Activated naive CD8-positive, alpha-beta T cell (primary cell): ENCODE data around the gene SERPINH1.
"Not testable (repeated sequence)": the region's sequence is repeated elsewhere in the genome, so short reads cannot be mapped to it uniquely, and the experiment has no call there.

Source experiments
- H3K27ac Mint-ChIP-seq: one replicate; pipeline ENCODE4 v1.8.0; 2021; ENCODE audit warnings: mixed read lengths
- H3K27me3 Mint-ChIP-seq: one replicate; pipeline ENCODE4 v1.8.0; 2021; ENCODE audit warnings: mixed read lengths
- H3K36me3 Mint-ChIP-seq: one replicate; pipeline ENCODE4 v1.8.0; 2021; ENCODE audit warnings: mixed read lengths
- H3K4me1 Mint-ChIP-seq: one replicate; pipeline ENCODE4 v1.8.0; 2021; ENCODE audit warnings: low read depth, mixed read lengths
- H3K4me3 Mint-ChIP-seq: one replicate; pipeline ENCODE4 v1.8.0; 2021; ENCODE audit warnings: mild to moderate bottlenecking, mixed read lengths
- H3K9me3 Mint-ChIP-seq: one replicate; pipeline ENCODE4 v1.8.0; 2021; ENCODE audit warnings: low read depth, mixed read lengths

Gene SERPINH1

DNA sequence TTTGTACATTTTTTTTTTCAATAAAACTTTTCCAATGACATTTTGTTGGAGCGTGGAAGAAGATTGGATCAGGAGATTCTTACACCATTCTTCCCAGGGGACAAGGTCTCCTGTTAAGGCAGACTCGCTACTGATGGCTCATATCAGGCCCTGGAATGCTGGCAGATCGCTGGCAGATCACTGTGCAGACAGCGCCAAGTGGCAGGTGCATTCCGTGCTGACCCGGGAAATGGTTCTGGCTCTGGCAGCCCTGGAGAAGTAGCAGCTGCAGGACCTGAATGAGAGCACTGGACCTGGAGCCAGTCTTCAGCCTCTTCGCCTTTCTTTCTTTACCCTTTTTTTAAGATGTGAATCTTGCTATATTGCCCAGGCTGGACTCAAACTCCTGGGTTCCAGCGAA lies 10.7 kb downstream of the SERPINH1 start:
- Mint-ChIP-seq H3K27me3 (no peaks in the 10 kb centered on the region), H3K36me3 (peaks cover 2% of the 10 kb centered on the region), H3K9me3 (no peaks in the 10 kb centered on the region), H3K27ac (no peak overlapping the region), H3K4me1 (peaks cover 1% of the 10 kb centered on the region), H3K4me3 (no peak overlapping the region)

DNA sequence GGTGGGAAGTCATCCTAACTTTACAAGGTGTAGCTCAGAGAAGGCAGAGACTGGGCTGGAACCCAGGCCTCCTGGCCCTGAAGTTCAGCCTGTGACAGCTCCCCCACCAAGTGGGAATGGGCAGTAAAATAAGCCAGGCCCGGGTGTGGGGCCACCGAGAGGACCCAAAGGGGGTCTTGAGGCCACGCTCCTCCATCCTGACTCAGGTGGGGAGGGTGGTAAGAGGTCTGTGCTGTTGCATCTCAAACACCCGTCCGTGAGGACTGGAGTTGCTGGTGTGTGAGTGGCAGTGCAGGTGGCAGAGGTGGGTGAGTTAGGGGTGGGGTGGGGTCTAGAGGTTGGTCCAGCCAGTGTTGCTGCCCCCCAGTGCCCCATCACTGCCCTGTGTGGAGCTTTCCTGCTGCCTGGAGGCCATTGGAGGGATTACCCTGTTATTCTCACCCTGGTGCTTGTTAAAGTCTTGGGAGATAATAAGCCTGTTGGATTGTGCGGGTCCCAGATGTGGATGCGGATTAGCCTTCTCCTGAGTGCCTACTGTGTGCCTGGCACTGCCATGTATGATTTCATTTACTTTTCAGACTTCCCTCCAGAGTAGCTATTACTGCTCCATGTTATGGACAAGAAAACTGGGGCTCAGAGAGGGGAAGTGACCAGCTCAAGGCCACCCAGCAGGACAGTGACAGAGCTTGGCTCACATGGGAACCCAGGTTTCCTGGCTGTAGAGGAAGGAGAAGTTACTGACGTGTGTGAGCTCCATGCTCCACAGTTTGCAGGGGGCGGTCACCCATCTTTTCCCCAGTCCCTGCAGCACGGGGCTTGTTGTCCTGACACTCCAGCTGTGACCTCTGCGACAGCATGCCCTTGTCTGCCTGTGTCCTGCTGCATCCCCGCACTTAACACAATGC lies 12.9 kb downstream of the SERPINH1 start:
- no peaks in the 10 kb centered on the region for H3K36me3 Mint-ChIP-seq
- H3K4me1 Mint-ChIP-seq: peaks cover 1% of the 10 kb centered on the region
- peaks cover 2% of the 10 kb centered on the region for H3K27me3 Mint-ChIP-seq
- no peak overlapping the region for H3K27ac Mint-ChIP-seq
- H3K4me3 Mint-ChIP-seq: no peak overlapping the region
- no peaks in the 10 kb centered on the region for H3K9me3 Mint-ChIP-seq

DNA sequence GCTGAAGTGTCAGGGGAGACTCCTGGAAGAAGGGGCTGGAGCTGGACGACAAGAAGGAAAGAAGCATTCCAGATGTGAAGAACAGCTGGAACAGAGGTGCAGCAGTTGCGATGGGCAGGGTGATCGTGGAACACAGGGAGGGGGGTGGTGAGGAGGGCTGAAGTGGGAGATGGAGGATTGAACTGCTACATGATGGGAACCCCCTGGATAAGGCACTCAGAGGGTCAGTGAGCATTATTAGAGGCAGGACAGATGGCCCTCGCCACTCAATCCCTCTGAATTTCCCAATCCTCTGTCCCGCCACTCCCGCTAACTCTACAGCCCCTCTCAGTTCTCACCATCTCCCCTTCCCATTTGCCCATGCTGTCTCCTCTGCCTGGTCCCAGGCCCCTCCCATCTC lies 14.0 kb downstream of the SERPINH1 start:
- Mint-ChIP-seq H3K4me1 (peaks cover 1% of the 10 kb centered on the region), H3K4me3 (no peak overlapping the region), H3K36me3 (no peaks in the 10 kb centered on the region), H3K27ac (no peak overlapping the region), H3K27me3 (peaks cover 2% of the 10 kb centered on the region), H3K9me3 (no peaks in the 10 kb centered on the region)

GRCh38 chr11:75576499-75576918 lies 14.5 kb downstream of the SERPINH1 start:
- no peaks in the 10 kb centered on the region for H3K9me3 Mint-ChIP-seq
- H3K27ac Mint-ChIP-seq: no peak overlapping the region
- peaks cover 3% of the 10 kb centered on the region for H3K27me3 Mint-ChIP-seq
- no peaks in the 10 kb centered on the region for H3K36me3 Mint-ChIP-seq
- H3K4me1 Mint-ChIP-seq: peaks cover 1% of the 10 kb centered on the region
- H3K4me3 Mint-ChIP-seq: no peak overlapping the region

DNA sequence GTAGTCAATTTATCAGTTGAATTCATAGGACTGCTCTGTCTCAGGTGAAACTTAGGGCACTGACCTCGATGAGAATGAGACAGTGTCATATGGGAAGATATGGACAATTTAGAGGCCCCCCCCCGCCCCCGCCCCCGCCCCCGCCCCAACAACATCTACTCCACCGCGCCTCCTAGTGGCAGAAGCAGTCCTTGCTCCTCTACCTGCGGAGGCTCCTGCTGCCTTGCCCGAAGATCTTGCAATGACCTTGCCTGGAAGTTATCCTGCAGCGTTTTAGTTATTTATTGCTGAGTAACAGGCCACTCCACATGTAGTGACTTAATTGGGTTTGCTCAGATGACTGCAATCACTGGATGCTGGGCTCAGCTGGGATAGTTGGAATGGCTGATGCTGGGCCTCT lies 15.2 kb downstream of the SERPINH1 start:
- Mint-ChIP-seq H3K27me3 (peaks cover 5% of the 10 kb centered on the region), H3K4me1 (peaks cover 3% of the 10 kb centered on the region)

DNA sequence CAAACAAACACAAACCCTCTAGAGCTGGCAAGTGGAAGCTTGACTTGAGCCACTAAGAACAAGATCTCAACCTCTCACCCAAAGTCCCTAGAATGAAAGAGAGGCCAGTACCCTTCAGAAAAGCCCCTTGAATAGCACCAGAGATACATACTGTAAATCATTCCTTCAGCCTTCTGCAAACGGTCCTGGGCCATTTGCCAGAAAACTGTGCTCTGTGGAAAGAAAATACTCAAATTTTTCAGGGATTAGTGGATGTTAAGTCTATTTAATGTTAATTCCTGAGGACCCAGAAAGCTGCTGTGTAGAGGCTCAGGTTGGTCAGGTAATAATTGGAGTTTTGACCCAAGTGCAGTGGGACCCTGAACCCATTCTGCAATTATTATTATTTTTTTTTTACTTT lies 16.9 kb downstream of the SERPINH1 start:
- Mint-ChIP-seq H3K36me3 (no peaks in the 10 kb centered on the region), H3K27ac (no peak overlapping the region), H3K4me3 (no peak overlapping the region), H3K4me1 (peaks cover 10% of the 10 kb centered on the region), H3K9me3 (no peaks in the 10 kb centered on the region), H3K27me3 (peaks cover 5% of the 10 kb centered on the region)

More for the DNA sequence above, 15.2 kb downstream of the SERPINH1 start:
- H3K9me3 Mint-ChIP-seq: no peaks in the 10 kb centered on the region
- no peak overlapping the region for H3K27ac Mint-ChIP-seq
- no peak overlapping the region for H3K4me3 Mint-ChIP-seq
- H3K36me3 Mint-ChIP-seq: no peaks in the 10 kb centered on the region

DNA sequence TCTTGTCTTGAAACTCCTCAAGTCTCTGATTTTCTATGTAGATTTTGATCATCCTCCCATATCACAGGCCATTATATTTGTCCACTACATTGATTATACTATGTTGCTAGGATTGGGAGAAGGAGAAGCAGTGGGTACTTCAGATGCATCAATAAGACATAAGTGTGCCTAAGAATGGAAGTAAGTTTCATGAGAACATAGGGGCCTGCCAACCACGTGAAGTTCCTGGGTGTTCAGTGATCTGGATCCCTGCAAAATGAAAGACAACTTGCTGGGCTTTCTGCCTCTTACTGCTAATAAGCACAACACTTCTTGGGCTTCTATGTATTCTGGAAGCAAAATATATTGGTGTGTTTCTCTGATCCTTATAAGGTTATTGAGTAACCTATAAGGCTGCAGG lies 17.8 kb downstream of the SERPINH1 start:
- H3K9me3 Mint-ChIP-seq: no peaks in the 10 kb centered on the region
- peaks cover 13% of the 10 kb centered on the region for H3K4me1 Mint-ChIP-seq
- H3K27ac Mint-ChIP-seq: no peak overlapping the region
- no peaks in the 10 kb centered on the region for H3K36me3 Mint-ChIP-seq
- peaks cover 5% of the 10 kb centered on the region for H3K27me3 Mint-ChIP-seq
- H3K4me3 Mint-ChIP-seq: no peak overlapping the region

GRCh38 chr11:75582506-75582894 lies 20.4 kb downstream of the SERPINH1 start:
- Mint-ChIP-seq H3K4me3 (peak overlapping the region; percentile 78), H3K27ac (no peak overlapping the region), H3K27me3 (peaks cover 5% of the 10 kb centered on the region), H3K4me1 (peaks cover 12% of the 10 kb centered on the region), H3K36me3 (no peaks in the 10 kb centered on the region), H3K9me3 (no peaks in the 10 kb centered on the region)

- Mint-ChIP-seq H3K4me3 (peak overlapping the region; percentile 78), H3K27ac (peak overlapping the region; percentile 61), H3K27me3 (peaks cover 5% of the 10 kb centered on the region), H3K4me1 (peaks cover 12% of the 10 kb centered on the region), H3K9me3 (no peaks in the 10 kb centered on the region), H3K36me3 (no peaks in the 10 kb centered on the region)
These were observed 21.1 kb downstream of the SERPINH1 start for GRCh38 chr11:75582895-75583717.

DNA sequence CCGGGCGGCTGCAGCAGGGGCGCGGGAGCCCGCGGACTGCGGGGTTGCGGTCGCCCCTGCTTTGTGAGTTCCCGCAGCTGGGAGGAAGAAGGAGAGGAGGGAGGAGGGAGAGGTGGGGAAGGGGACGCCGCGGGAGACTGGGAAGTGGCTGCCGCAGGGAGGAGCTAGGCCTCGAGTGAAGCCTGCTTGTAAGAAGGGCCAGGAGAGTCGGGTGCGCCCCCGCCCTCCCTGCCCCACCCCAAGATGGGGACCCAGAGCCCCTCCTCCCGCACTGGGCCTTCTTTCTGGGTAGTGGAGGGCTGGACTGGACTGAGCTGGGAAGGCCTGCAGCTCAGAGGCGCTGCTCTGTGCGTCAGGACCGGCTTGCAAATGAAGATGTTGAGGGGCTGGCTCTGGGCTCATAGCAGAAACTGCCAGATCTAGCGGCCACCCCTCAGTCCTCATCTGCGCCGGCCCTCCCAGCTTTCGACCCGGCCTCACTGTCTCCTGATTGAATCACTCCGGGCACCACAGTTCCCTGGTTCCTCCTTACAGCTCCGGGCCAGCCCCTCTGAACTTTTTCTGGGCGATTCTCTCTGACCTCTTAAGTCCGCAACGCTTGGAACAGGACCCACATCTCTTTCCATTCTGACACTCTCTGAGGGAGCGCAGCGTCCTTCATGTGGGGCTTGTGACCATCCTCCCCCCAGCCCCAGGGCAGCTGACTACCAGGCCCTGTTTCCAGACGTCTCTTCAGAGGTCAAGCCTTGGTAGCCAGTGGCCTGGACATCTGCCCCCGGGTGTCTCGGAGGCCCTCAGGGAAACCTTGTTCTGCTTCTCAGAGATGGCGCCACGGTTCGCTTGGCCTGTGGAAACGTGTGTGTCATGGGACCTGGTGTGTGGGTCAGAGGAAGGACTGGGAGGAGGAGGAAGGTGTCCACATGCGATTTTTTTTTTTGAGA lies 21.9 kb downstream of the SERPINH1 start:
- Mint-ChIP-seq H3K36me3 (no peaks in the 10 kb centered on the region), H3K9me3 (no peaks in the 10 kb centered on the region), H3K27ac (no peak overlapping the region), H3K27me3 (peaks cover 5% of the 10 kb centered on the region), H3K4me3 (peak overlapping the region; percentile 72), H3K4me1 (peaks cover 12% of the 10 kb centered on the region)

- H3K27me3 Mint-ChIP-seq, H3K36me3 Mint-ChIP-seq, H3K27ac Mint-ChIP-seq, H3K9me3 Mint-ChIP-seq: not testable (repeated sequence)
- Mint-ChIP-seq H3K4me3 (peak overlapping the region; percentile 72), H3K4me1 (peaks cover 12% of the 10 kb centered on the region)
These were observed 22.7 kb downstream of the SERPINH1 start for GRCh38 chr11:75584659-75585292.

- H3K4me1 Mint-ChIP-seq: peaks cover 12% of the 10 kb centered on the region
- H3K9me3 Mint-ChIP-seq: no peaks in the 10 kb centered on the region
- peaks cover 4% of the 10 kb centered on the region for H3K27me3 Mint-ChIP-seq
- peak overlapping the region; percentile 21 for H3K4me3 Mint-ChIP-seq
- H3K27ac Mint-ChIP-seq: no peak overlapping the region
- no peaks in the 10 kb centered on the region for H3K36me3 Mint-ChIP-seq
These were observed 23.2 kb downstream of the SERPINH1 start for GRCh38 chr11:75585293-75585670.

- Mint-ChIP-seq H3K9me3 (no peaks in the 10 kb centered on the region), H3K36me3 (no peaks in the 10 kb centered on the region), H3K27ac (no peak overlapping the region)
These were observed 24.3 kb downstream of the SERPINH1 start for GRCh38 chr11:75586395-75586794.

DNA sequence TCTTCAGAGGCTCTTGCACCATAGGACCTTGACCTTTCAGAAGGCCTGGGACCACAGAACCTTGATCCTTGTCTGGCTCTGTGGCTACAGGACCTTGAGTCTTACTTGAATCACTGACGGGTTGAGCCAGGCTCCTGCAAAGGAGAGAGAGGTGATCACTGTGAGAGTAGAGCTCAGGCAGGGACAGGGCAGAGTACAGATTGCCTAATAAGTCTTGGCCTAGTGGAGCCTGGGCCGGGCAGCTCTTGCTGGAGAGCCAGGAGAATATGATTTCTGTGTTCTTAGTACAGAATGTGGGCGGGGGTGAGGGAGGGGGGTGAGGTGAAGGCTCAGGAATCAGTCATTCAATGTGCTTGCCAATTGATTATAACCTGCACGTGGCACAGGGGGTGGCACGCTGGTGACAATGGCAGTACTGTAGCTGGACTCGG lies 26.0 kb downstream of the SERPINH1 start:
- H3K27me3 Mint-ChIP-seq: no peaks in the 10 kb centered on the region
- H3K4me1 Mint-ChIP-seq: peaks cover 13% of the 10 kb centered on the region
- H3K4me3 Mint-ChIP-seq: no peak overlapping the region
- no peak overlapping the region for H3K27ac Mint-ChIP-seq
- H3K9me3 Mint-ChIP-seq: no peaks in the 10 kb centered on the region
- H3K36me3 Mint-ChIP-seq: no peaks in the 10 kb centered on the region

More at GRCh38 chr11:75586395-75586794, 24.3 kb downstream of the SERPINH1 start:
- Mint-ChIP-seq H3K4me1 (peaks cover 12% of the 10 kb centered on the region), H3K4me3 (no peak overlapping the region), H3K27me3 (peaks cover 3% of the 10 kb centered on the region)
